Putamen (tissue), 1 donor: ENCODE results near the gene COX6A1.
A peak's percentile ranks its signal among the peaks of the same experiment; 100 is the strongest.
"Not testable (repeated sequence)": the region's sequence is repeated elsewhere in the genome, so short reads cannot be mapped to it uniquely, and the experiment has no call there.

ENCODE experiments used
- DNase-seq: peaks from one replicate; pipeline ENCODE4 v3.0.0-alpha.2; 2016; ENCODE audit warnings: low spot score

Gene COX6A1

DNA sequence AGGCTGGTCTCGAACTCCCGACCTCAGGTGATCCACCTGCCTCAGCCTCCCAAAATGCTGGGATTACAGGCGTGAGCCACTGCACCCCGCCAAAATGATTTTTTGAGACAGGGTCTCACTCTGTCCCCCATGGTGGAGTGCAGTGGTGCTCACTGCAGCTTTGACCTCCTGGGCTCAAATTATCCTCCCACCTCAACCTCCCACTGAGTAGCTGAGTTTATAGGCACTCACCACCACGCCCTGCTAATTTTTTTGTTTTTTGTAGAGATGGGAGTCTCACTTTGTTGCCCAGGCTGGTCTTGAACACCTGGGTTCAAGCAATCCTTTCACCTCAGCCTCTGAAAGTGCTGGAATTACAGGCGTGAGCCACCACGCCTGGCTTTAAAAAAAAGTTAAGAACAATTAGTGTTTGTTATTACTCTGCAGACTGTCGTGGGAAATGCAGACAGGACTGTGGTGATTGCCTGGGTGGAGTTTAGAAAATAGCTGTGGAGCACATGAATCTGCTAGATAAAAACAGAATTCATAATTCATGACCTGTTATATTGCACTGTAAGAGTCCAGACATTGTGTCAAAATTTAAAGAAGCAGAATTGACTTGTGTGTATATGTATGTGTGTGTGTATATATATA, 9.2 kb upstream of the COX6A1 start:
- no peak for DNase-seq

DNA sequence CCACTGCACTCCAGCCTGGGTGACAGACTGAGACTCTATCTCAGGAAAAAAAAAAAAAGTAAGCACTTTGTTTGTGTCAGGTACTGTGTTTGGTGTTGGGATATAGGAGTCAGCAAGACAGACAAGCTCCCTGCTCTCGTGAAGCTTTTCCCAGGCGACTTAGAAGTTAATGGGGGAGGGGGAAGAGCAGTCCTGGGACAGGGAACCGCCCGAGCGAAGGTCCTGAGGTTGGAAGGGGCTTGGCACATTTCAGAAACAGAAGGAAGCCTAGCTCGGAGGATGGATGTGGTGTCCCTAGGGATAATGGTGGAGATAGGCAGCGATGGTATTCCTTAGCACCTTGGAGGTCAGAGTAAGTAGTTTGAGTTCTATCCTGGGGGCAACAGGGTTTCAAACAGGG, 8.5 kb upstream of the COX6A1 start:
- DNase-seq = no peak

DNA sequence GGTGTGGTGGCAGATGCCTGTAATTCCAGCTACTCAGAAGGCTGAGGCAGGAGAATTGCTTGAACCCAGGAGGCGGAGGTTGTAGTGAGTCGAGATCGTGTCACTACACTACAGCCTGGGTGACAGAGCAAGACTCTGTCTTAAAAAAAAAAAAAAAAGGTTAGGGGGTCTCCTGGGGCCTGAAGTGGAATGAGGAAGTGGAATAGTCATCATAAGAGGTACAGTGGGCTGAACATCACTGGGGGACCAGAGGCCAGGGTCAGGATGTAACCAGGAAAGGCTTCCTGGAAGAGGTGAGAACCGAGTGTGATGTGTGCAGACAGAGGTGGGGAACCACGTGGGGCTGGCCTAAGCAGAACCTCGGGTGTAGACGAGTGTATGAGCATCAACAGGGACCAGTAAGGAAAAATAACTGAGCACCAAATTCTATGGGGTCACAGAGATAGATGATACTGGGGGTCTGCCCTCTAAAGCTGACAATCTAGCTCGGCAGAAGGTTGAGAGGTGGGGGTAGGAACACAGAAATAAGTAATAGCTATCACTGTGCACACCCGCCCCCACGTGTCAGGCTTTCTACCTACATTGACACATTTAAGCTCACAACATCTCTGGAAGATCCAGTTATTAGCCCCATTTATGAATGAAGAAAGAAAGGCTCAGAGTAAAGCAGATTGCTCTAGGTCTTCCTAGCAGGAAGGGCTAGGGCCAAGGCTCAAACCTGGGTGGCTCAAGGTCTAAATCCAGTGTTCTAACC, 5.0 kb upstream of the COX6A1 start:
- DNase-seq = no peak

DNA sequence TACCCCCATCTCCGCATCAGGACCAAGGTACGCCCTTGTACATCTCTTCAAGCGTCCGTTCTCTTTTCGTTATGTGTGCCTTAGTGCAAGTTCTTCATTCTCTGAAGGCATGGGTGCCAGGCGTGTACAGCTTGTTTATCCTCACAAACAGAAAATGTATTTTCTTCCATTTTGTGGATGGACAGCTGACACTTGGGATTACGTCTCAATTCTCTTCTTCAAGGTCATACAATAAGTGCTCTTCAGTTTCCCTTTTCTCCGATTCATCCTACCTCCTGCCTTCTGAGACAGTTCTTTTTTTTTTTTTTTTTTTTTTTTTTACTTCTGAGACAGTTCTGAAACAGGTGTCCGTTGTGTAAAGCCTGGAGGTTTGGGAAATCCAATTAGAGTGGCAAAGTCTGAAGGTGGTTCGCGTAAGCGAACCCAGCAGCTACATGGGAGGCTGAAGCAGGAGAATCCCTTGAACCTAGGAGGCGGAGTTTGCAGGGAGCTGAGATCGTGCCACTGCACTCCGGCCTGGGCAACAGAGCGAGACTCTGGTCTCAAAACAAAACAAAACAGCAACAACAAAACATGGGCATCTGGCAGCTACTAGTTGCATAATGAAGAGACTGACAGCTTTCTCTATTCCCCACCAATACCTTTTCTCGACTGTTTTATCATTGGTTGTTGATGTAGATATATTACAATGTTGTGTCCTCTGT, 734 bp downstream of the COX6A1 start:
- DNase-seq = no peak

DNA sequence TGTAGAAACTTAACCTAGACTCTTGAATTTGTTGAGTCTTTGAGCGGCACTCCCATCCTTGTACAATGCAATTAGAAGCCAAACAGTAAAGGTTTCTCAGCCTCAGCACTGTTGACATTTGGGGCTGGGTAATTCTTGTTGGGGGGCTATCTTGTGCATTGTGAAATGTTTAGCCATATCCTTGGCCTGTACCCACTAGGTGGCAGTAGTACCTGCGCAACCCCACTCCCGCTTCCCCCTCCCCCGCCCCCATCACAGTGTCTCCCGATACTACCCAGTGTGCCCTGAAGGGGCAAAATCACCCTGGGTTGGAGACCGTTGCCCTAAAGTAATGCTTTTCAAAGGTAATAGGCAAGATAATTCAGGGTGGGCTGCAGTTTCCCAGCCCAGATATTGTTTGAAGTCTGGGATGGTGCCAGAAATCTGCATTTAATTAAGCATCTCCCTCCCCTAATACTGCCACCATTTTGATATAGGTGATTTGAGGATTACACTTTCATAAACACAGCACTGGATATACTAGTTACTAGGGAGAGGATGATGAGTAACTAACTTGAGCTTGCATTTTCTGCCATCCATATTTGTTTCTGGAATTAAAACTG, 1.8 kb downstream of the COX6A1 start:
- no peak for DNase-seq

DNA sequence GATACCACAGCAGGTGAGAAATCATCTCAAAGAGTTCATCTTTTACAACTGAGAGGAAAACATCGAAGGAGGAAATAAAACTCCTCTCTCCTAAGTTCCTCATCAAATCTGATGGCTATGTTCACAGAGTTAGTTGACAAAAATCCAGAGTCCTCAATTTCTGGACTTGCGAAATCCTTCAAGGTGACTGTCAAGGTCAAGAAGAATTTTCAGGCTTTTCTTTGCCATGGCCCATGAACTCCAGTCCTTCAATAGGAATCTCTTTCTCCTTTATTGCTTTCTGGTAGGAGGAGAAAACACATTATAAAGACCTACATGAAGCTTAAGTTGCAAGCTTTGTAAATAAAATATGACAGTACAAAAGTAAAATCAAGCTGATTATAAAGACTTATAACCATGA, 6.8 kb downstream of the COX6A1 start:
- DNase-seq = no peak

DNA sequence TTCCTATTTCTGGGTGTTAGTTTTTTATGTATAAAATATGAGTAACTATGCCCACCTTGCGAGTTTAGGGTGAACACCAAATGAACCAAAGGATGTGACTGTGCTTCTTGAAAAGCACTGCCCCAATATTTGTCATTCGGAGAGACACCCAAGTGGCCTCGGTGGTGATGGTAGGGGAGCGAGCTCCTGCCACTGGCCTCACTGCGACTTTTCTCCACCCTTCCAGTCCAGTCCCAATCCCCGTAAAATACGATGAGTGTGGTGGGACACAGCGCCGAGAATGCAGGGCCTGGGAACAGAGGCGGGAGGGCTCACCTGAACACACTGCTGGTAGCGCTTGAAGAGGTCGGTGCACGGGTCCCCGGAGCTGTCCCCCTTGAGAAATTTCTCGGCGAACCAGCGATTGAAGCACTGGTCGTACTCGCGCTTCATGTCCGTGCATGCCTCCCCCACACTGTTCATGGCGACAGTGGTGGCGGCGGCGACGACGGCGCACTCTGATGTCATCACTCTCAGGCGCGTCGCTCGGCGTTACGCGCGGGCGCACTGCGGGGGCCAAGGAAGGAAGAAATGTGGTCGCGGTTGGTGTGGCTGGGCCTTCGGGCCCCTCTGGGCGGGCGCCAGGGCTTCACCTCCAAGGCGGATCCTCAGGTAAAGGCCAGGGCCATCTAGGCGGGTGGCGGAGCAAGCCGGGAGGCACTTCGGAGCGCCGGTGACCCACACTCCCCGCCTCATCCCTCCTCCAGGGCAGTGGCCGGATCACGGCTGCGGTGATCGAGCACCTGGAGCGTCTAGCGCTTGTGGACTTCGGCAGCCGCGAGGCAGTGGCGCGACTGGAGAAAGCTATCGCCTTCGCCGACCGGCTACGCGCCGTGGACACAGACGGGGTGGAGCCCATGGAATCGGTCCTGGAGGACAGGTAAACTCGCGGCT, 8.3 kb downstream of the COX6A1 start, which contains the start of the genes GATC and TRIAP1:
GATC (plus strand) TSS at position 534 of the 933 bp plus-strand sequence; CDS start at position 571, 37 bp downstream.
TRIAP1 (minus strand) TSS at position 474 of the 933 bp plus-strand sequence; CDS start at position 462, 12 bp downstream.
- DNase-seq = peak; percentile 83

DNA sequence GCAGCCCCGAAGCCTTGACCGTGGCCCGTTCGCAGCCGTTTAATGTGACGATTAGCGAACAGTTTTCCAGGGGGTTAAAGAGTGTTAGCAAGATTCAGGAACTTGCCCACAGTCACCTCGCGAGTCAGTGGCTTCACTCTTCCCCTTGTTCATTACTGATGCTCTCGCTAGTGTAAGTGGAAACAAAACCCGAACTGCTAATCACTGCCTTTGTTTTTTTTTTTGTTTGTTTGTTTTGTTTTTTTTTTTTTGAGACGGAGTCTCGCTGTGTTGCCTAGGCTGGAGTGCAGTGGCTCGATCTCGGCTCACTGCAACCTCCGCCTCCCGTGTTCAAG, 8.9 kb downstream of the COX6A1 start:
- not testable (repeated sequence) for DNase-seq

DNA sequence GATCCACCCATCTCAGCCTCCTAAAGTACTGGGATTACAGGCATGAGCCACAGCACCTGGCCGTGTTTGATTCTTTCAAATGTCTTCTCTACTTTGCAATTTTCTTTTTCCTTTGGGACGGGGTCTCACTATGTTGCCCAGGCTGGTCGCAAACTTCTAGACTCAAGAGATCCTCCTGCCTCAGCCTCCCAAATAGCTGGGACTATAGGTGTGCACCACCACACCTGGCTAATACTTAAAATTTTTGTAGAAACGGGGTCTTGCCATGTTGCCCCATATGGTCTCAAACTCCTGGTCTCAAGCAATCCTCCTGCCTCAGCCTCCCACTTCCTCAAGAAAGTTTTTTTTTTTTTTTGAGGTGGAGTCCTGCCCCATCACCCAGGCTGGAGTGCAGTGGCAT, 10.1 kb downstream of the COX6A1 start:
- no peak for DNase-seq

DNA sequence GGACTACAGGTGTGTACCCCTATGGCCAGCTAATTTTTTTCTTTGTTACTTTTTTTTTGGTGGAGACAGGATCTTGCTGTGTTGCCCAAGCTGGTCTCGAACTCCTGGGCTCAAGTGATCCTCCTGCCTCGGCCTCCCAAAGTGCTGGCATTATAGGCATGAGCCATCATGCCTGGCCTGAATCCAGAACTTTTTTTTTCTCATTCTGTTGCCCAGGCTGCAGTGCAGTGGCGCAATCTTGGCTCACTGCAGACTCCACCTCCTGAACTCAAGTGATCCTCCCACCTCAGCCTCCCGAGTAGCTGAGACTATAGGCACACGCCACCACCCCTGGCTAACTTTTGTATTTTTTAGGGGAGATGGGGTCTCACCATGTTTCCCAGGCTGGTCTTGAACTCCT, 14.6 kb downstream of the COX6A1 start:
- DNase-seq = not testable (repeated sequence)

DNA sequence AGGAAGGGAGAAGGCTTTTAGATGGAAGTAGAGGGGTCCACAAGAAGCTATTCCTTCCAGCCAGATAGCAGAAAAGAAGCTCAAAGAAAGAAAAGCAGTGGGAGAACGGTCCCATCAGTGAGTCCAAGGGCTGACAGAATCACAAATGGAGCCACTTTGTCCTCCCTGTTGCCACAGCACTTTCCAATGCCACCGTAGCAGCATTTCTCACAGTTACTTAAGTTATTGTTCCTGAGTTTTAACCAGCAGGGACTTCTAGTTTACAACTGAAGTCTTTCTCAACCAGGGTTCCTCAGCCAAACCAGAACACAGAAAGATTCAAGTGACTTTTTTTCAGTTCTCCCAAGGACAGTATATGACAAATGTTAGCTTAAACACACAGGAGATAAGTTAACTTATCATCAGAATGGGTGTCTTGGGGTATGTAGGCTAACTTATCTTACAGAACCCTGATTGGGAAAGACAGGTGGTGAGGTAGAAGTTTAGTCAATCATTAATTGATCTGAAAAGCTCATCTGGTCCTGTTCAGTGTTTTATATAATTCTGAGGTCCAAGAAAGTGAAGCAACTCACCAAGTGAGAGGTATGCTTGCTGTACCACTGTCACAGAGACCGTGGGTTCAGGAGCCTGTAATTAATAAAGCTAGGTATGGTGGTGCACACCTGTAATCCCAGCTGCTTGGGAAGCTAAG, 15.3 kb downstream of the COX6A1 start:
- DNase-seq = no peak

DNA sequence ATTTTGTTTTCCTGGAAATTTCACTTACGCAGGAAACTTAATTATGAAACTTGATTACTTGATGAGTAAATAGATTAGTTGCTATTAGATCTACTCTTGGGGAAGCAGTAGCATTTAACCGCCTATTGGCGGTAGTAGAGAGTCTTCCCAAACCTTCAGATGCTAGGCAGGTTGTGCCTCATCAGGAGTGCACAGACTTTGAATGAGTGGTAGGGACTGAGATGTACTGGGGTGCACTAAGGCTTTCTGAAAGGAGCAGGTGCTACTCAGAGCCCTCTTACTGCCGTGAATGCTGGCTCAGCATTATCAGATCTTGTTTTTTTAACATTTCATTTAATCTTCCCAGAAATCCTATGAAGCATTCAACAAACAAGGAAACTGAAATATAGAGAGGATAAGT, 16.1 kb downstream of the COX6A1 start:
- no peak for DNase-seq

DNA sequence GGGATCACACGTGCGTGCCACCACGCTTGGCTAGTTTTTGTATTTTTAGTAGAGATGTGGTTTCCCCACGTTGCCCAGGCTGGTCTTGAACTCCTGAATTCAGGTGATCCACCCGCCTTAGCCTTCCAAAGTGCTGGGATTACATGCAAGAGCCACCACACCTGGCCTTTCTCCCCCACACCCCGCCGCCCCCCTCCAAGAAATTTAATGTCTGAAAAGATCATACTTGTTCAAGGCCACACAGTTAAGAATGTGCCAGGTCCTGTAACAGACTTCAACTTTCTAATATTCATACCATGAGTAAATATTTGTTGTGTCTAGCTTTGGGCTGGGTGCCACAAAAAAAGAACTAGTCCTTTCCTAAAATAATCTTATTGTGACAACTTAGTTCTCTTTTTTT, 17.4 kb downstream of the COX6A1 start:
- no peak for DNase-seq

DNA sequence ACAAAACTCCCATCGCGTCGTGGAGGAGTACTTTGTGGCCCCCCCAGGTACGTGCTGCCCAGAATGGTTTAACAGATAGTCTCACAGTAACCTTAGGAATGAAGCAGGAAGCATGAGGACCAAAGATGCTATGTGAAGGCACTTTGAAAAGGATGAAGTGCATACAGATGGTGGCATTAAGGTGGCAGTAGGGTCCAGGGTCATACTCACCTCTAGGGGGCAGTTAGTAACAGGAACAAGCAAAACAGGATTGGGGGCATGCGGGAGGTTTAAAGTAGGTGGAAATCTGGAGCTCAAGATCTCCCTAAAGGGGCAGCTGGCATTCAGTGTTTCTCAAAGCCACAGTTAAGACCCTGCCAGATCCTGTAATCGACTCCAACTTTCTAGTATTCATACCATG, 19.2 kb downstream of the COX6A1 start:
- DNase-seq = no peak

DNA sequence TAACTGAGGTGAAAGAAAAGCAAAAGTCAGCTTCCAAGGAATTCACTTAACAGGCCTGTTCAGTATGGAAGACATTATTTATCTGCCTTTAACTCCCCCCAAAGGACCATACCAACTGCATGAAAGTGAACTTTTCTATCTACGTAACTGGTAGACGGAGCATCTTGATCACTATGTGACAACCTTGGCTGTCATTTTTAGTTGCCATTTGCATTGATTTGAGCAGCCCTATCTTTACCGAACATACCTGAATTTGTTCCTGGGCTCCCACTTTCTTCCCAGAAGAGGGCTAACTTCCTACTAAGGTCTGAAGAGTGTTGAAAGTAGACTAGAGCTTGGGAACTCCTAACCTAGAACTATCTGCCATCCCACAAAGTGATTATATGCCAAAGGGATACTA, 22.2 kb downstream of the COX6A1 start:
- DNase-seq = no peak

DNA sequence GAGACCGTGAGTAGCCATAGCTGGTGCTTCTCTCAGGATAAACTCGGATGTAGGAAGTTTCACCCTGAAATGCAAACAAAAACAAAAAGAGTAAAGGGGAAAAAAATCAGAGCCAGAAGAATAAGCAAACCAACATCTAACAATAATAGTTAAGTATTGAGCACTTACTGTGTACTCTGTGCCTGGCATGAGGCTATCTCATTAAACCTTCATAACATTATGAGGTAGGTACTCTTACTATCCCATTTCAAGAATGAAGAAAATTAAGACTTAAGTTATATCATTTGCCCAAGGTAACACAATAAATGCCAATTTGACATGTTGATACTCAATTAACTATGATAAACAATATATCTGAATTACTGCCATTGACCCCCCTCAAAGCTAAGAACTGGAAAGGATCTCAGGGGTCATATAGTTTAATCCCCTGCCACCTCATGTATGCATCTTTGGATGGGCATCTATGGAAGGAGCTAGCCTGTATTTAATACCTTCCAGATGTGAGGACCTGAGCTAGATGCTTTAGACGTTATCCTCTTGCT, 24.3 kb downstream of the COX6A1 start:
- no peak for DNase-seq

DNA sequence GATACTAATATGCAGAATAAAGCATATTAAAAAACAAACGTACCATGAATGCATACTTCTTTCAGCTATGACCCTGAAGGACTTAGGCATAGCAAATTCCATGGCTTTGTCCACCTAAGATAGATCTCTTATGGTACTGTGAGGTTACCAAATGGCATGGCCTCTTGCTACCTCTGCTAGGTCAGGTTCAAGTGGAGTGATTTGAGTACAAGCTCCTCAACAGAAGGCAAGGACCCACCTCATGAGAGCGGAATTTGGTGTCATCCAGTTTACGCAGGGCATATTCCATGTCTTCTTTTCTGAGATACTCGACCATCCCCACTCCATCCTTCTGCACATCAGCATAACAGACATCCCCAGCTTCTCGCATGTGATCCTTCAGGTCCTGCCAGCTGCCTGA, 25.8 kb downstream of the COX6A1 start:
- no peak for DNase-seq

DNA sequence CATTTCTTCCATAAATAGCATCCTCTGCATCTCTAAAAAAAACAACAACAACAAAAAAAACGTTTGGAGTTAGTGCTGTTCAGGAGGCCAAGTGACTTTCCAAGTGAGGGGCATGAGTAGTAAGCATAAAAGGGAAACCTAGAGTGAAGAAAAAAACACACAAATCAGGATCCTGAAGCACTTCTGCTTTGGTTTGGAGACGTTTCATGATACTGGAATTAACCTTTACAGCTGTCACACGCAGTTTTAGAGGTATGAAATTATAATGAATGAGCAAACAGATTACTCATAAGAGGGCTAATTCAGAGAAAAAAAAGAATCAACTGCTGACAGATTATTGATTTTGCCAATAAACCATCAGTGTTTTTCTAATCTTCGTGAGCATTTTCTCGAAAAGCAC, 27.8 kb downstream of the COX6A1 start:
- DNase-seq = no peak

DNA sequence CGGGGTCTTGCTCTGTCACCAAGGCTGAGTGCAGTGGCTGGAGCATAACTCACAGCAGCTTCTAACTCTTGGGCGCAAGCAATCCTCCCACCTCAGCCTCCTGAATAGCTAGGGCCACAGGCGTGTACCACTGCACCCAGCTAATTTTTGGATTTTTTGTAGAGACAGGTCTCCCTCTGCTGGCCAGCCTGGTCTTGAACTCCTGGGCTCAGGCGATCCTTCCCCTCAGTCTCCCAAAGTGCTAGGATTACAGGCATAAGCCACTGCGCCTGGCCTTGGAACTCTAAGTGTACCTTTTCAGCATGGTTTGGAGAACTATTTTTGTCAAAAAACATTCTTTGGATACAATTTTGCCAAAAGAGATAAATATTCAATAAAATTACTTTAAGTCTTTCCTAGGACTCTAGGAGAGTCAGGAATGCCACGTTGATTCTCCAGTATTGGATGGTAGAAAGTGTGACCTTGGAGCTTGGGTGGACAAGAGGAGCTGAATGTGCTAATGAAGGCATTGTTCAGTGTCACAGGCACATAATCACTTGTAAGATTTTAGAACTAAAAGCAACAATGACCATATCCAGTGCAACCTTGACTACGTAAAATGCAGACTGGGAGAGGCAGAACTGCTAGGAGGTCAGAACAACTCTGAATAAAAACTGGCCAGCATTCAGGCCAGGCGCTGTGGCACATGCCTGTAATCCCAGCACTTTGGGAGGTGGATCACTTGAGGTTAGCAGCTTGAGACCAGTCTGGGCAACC, 28.8 kb downstream of the COX6A1 start:
- DNase-seq = no peak

DNA sequence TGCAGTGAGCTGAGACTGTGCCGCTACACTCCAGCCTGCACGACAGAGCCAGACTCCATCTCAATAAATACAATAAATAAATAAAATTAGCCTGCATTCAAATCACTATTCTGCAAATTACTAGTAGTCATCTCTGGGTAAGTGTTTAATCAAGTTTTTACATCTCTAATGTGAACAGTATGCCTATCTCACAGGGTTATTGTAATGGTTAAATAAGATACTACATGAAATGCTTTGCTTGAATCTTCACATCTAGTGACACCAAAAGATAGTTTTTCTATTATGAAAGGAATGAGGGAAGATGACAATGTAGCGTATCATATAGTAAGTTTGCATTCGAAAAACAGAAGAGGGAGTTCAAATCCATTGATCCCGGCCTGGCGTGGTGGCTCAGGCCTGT, 29.5 kb downstream of the COX6A1 start:
- DNase-seq = no peak
